ENCODE measurements around the gene CCDC27.
"Not testable (repeated sequence)": the region's sequence is repeated elsewhere in the genome, so short reads cannot be mapped to it uniquely, and the experiment has no call there.

Gene CCDC27

GRCh38 chr1:3807769-3808168 lies 55.5 kb downstream of the CCDC27 start:
- H3K4me3 ChIP-seq (ENCODE audit: low read length) = no peak overlapping the region

GRCh38 chr1:3809680-3810079 lies 57.4 kb downstream of the CCDC27 start:
- no peak for TF ChIP-seq ZNF274 (IDR thresholded peaks at IDR 0.05; ENCODE audit: low read depth, low read length)
- no peak overlapping the region for H3K4me3 ChIP-seq (ENCODE audit: low read length)

More at GRCh38 chr1:3807769-3808168, 55.5 kb downstream of the CCDC27 start:
- TF ChIP-seq ZNF274 (IDR thresholded peaks at IDR 0.05; ENCODE audit: low read depth, low read length) = no peak

GRCh38 chr1:3810149-3810761 lies 58.0 kb downstream of the CCDC27 start:
- not testable (repeated sequence) for H3K4me3 ChIP-seq (ENCODE audit: low read length)

- H3K4me3 ChIP-seq (ENCODE audit: low read length) = no peak overlapping the region
- TF ChIP-seq ZNF274 (IDR thresholded peaks at IDR 0.05; ENCODE audit: low read depth, low read length) = no peak
These were observed 59.3 kb downstream of the CCDC27 start for GRCh38 chr1:3811595-3811911.

- TF ChIP-seq ZNF274 (IDR thresholded peaks at IDR 0.05; ENCODE audit: low read depth, low read length) = no peak
- no peak overlapping the region for H3K4me3 ChIP-seq (ENCODE audit: low read length)
These were observed 61.8 kb downstream of the CCDC27 start for GRCh38 chr1:3814065-3814464.

GRCh38 chr1:3814771-3815561 lies 62.7 kb downstream of the CCDC27 start:
- H3K4me3 ChIP-seq (ENCODE audit: low read length) = no peak overlapping the region
- no peak for TF ChIP-seq ZNF274 (IDR thresholded peaks at IDR 0.05; ENCODE audit: low read depth, low read length)

GRCh38 chr1:3816331-3817137 lies 64.3 kb downstream of the CCDC27 start:
- no peak for TF ChIP-seq ZNF274 (IDR thresholded peaks at IDR 0.05; ENCODE audit: low read depth, low read length)
- H3K4me3 ChIP-seq (ENCODE audit: low read length) = no peak overlapping the region

- H3K4me3 ChIP-seq (ENCODE audit: low read length) = no peak overlapping the region
- no peak for TF ChIP-seq ZNF274 (IDR thresholded peaks at IDR 0.05; ENCODE audit: low read depth, low read length)
These were observed 65.0 kb downstream of the CCDC27 start for GRCh38 chr1:3817138-3817740.

GRCh38 chr1:3817821-3818597 lies 65.8 kb downstream of the CCDC27 start:
- H3K4me3 ChIP-seq (ENCODE audit: low read length) = no peak overlapping the region
- TF ChIP-seq ZNF274 (IDR thresholded peaks at IDR 0.05; ENCODE audit: low read depth, low read length) = no peak

- TF ChIP-seq ZNF274 (IDR thresholded peaks at IDR 0.05; ENCODE audit: low read depth, low read length) = no peak
- no peak overlapping the region for H3K4me3 ChIP-seq (ENCODE audit: low read length)
These were observed 67.5 kb downstream of the CCDC27 start for GRCh38 chr1:3819771-3820200.

- TF ChIP-seq ZNF274 (IDR thresholded peaks at IDR 0.05; ENCODE audit: low read depth, low read length) = no peak
- no peak overlapping the region for H3K4me3 ChIP-seq (ENCODE audit: low read length)
These were observed 68.1 kb downstream of the CCDC27 start for GRCh38 chr1:3820316-3820715.

GRCh38 chr1:3821004-3821403 lies 68.8 kb downstream of the CCDC27 start:
- no peak overlapping the region for H3K4me3 ChIP-seq (ENCODE audit: low read length)
- no peak for TF ChIP-seq ZNF274 (IDR thresholded peaks at IDR 0.05; ENCODE audit: low read depth, low read length)
